Stimulated activated CD4-positive, alpha-beta T cell treated with anti-CD3 and anti-CD28 coated beads, Interleukin-4, amount 100 ng/mL, for 24 hours (primary cell): Measurements from ENCODE around the gene KCNQ5.

Experiments used
- DNase-seq: peaks from one replicate; pipeline ENCODE4 v3.0.0-alpha.2; 2020

Gene KCNQ5

DNA sequence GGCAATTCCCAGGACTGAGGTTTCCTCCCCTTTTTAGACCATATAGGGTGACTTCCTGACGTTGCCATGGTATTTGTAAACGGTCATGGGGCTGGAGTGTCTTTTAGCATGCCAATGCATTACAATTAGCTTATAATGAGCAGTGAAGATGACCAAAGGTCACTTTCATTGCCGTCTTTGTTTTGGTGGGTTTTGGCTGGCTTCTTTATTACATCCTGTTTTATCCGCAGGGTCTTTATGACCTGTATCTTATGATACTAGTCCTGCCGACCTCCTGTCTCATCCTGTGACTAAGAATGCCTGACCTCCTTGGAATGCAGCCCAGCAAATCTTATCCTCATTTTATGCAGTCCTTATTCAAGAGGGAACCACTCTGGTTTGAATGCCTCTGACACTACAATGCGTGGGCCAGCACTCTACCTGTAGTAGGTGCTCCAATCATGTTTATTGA lies 190.1 kb downstream of the KCNQ5 start:
- no peak for DNase-seq

- DNase-seq, result no peak
These were observed 192.1 kb downstream of the KCNQ5 start for GRCh38 chr6:72813807-72814596.

DNA sequence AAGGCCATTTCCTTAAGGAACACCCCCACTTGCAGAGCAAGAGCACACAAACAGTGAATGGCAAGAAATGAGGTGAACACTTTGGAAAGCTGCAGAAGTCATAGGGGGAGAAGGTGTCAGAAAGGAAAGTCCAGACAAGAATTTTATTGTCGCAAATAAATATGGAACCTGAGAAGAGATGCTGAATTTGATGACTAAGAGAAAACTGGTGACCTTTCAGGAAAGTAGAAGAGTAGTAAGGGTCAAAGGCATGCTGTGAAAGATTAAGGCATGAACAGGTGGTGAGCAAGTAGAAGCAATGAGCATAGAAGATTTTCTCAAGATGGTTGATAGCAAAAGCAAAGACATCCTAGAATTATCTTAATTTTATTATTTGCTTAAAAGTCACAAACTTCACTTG lies 194.2 kb downstream of the KCNQ5 start:
- DNase-seq, result no peak

DNA sequence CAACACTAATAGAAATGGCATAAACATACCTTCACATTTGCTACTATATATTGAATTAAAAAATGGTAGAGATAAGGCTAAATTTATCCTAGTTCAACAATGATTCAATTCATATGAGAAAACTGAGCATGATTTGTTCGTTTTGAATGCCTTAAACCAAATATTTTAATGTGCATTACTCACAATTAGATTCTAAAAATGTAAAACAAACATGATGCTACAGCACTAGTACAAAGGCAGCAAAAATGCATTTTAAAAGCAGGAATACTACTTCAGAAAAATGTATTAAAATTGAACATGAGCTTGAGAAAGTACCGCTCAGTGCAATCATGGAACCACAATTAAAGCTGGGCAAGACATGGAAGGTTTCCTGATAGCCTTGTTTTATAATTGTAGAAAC lies 195.3 kb downstream of the KCNQ5 start:
- DNase-seq, result no peak

GRCh38 chr6:72819609-72820008 lies 197.7 kb downstream of the KCNQ5 start:
- no peak for DNase-seq

GRCh38 chr6:72820153-72820552 lies 198.3 kb downstream of the KCNQ5 start:
- no peak for DNase-seq

DNA sequence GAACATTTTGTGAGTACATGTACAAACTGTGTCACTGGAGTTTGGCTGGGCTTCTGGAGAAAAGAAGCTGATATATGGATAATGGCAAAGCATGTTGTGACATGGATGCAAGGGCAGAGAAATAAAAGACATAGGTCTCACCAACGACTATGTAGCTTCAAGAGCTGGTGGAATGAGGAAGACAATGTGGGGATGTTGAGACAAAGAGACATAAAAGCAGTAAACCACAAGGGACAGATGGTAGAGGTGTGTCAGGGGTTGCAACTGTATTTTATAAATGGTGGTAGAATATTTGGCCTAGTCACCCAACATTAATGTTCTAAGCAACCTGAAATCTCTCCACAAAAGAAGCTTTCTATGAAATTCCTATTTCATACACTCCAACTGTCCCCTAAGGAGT lies 199.0 kb downstream of the KCNQ5 start:
- DNase-seq, result no peak

DNA sequence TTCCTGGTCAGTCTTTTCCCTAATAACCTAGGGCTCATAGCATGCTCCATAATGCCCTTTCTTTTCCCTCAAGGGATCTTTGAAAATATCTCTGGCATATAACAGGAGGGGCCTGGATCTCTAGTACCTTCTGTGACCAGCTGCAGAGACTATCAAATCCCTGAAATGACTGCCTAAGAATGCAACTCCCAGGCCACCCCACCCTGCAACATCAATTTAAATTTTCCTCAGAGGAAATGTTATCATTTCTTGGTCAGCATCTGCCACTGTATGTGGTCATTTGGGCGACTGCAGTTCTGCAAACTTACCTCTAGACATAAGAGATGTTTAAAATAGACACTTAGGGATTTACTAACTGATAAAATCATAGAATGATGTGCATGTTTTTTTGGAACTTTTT lies 200.2 kb downstream of the KCNQ5 start:
- no peak for DNase-seq

- DNase-seq, result no peak
These were observed 200.8 kb downstream of the KCNQ5 start for GRCh38 chr6:72822691-72823090.

GRCh38 chr6:72824833-72825232 lies 203.0 kb downstream of the KCNQ5 start:
- no peak for DNase-seq

- DNase-seq, result no peak
These were observed 203.5 kb downstream of the KCNQ5 start for GRCh38 chr6:72825315-72825911.

DNA sequence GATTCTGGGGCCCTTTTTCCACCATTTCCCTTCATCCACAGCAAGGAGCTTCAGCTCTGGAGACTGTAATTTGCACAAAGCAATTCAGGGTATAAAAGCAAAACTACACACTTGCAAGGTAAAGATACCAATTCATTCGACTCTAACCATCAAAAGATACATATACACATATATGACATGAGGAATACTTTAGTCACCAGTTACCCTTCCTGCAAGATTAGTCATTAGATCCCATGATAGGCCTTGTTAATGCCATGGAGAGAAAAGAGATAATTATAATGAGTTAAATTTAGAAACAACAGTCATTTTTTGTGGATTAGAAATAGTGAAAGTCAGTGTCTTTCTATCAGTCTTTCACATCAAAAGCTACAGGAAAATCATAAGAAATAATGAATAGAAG lies 204.2 kb downstream of the KCNQ5 start:
- DNase-seq, result no peak

GRCh38 chr6:72826744-72827438 lies 205.0 kb downstream of the KCNQ5 start:
- DNase-seq, result no peak

DNA sequence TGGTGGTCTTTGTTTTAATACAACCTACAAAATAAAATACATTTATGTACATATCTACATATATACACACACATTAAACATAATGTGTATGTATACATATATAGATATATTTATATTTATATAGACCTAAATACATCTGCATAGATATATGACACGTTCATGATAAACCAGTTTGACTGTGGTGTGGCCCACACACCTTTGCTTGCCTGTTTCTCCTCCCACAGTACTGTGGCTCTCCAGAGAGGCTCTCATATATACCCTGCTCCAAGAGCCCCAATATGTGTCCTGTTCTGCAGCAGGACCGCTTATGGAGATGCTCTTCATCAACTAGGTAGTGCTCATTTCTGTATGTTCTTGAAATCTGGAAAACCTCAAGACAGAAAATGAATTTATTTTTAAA lies 207.0 kb downstream of the KCNQ5 start:
- no peak for DNase-seq

DNA sequence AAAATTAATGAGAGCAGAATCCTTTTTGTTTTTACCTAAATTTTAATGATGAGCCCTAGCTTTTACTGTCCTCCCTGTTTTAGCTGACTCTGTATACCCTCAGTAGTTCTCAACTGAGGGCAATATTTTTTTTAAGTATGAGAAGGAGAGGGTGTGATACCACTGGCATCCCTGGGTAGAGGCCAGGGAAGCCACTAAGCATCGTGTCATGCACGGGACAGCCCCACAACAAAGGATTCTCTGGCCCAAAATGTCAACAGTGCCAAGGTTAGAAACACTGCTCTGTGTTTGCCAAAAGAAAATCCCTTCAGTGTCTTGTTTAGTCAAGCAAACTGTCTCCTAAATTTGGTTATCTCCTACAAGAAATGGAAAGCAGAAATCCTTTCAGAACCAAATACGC lies 210.4 kb downstream of the KCNQ5 start:
- no peak for DNase-seq

DNA sequence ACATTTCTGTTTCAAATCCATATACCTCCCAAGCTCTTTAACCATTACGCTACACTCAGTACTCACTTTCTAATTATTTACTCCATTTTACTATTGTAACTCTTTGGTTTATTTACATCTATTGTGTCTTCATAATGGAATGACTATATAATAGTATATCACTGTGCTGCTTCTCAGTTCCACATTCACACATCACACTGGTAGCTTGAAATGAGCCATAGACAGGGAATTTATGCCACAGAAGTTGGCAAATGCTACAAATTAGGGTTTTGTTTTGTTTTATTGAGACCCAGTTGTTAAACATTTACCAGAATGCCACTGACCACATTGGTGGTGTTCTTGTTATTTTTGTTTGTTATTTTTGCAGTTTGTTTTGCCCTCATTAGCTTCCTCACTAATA lies 213.9 kb downstream of the KCNQ5 start:
- DNase-seq, result no peak

DNA sequence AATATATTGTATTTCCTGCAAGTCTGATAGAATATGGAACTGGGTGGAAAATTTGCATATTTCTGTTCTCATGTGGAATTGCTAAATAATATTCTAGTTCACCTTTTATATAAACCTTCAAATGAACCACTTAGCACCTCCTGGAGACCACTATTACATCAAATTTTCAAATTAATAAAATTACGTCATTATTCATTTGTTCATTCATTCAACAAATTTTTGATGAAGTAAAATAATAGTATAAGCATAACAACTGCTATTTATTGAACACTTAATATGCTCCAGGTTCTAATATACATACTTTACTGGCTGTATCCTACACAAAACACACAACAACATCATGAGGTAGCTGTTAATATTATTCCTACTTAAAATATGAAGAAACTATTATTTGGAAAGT lies 215.1 kb downstream of the KCNQ5 start:
- DNase-seq, result no peak

DNA sequence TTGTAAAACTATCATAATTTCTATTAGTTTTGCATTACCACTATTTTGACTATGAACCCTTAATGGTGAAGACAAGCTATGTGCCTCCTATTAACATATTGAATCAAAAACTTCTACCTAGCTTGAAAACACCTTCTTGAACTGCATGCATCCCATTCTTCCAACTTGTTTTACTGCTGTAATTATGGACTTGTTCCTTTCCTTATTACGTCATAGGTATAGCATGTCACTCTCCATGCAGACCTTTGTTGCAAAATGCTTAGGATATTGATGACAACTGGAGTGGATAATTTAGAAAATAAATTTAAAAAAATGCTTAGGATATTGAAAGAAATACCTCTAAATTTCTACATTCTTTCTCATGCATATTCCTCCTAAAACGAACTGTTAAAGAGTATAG lies 219.3 kb downstream of the KCNQ5 start:
- DNase-seq, result no peak

DNA sequence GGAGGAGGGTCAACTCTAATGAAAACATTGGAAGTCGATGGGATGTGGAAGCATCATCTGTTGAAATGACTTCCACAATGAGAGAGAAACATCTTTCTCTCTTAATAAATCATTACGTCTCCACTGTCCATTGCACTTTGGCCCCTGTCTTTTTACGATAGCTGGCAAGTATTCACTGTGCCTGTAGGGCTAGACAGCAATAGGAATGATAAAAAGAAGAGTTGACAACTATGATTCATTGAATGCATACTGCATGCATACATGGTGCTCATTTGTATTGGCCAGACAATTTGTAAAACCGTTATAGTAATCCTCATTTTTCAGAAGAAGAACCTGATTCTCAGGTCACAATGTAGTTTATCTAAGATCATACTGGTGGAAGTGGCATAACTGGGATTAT lies 220.3 kb downstream of the KCNQ5 start:
- DNase-seq, result no peak

DNA sequence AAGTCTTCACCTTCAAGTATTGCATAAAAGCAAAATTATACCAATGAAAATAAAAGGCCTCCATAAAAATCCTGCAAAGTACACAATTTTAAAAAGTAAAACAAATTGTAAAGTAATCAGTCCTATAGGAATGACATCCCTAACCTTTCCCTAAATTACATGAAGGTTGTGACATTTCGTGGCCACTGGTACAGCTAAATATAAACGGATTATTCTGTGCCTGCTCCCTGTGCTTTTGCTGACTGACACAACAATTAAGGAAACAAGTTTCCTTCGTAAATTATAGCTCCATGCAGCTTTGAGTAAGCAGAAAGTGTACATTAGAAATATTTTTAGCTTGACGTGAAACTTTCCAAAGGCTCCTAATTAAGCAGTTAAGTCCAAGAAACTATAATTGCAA lies 222.8 kb downstream of the KCNQ5 start:
- DNase-seq, result no peak

- DNase-seq, result no peak
These were observed 227.5 kb downstream of the KCNQ5 start for GRCh38 chr6:72849346-72849745.

- DNase-seq, result no peak
These were observed 228.2 kb downstream of the KCNQ5 start for GRCh38 chr6:72850040-72850439.

- no peak for DNase-seq
These were observed 228.6 kb downstream of the KCNQ5 start for GRCh38 chr6:72850469-72850868.

GRCh38 chr6:72855471-72855870 lies 233.6 kb downstream of the KCNQ5 start:
- no peak for DNase-seq
